HG03045 (cell line): ENCODE results near the gene CNTN3.

ENCODE experiments used
- ATAC-seq: cut with Tn5 transposase; IDR thresholded peaks from one replicate; pipeline ENCODE4 v1.9.1; 2021; ENCODE audit warnings: mild to moderate bottlenecking, moderate library complexity; ENCODE audit not compliant: unreplicated experiment

CNTN3 gene

DNA sequence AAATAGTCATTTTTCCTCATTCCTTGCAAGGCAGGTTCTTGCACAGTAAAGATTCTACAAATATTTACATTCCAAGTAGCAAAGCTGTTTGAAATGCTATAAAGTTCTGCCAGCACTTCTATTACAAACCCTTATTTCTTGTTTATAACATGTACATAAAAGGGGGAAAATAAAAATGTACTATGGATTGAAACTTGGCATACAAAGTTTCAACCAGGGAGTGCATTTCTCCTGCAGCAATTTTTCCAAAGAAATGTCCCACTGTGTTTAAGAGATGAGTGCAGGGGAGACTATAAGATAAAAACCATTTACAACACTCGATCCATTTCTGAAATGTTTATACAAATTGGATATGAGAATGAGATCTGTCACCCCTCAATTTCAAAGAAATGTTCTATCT is 3.3 kb downstream of the CNTN3 start:
- ATAC-seq: no peak

DNA sequence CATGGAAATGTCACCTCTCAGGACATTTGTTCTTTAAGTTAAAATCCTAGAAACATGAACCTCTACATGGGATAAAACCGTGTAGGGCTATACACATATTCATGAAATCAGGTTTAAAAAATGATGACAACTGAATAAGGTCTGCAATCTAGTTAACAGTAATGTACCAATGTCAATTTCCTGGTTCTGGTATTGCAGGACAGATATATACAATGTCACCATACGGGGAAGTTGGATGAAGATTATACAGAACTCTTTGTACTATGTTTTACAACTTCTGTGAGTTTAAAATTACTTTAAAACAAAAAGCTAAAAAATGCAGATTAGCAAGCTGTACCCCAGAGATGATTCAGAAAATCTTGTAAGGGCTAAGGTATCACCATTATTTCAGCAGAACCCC is 6.7 kb downstream of the CNTN3 start:
- ATAC-seq: no peak

DNA sequence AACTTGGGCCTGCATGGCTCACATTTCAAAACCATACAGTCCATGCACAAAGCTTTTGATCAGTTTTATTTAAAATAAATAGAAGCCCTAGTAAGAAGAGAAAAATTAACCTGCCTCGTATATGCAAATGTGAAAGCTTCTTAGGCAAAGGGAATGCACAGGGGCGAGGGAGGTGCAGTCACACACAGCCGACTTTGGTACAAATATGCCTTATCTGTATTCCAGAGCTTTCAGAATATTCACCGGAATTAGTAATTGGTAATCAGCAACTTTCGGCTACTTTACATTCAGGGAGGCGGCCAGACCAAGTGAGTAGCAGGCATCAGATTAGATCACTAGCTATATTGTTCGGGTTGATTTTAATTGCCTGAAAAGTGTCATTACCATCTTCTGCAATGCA is 7.5 kb downstream of the CNTN3 start:
- ATAC-seq: no peak

DNA sequence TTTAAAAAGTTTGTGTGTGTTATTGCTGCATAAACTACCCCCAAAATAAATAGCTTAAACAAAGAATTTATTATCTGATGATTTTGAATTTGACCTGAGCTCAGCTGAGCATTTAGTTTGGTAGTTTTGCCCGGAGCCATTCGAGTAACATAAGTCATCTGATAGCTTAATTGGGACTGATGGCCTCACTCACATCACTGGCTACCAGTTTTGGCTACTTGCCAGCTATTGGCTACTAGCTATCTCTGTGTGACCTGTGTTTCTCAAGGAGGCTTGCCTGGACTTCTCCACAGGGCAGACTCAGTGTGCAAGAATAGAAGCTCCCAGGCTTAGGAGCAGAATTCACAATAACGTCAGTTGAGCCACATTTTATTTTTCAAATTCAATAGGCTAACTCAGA is 9.0 kb downstream of the CNTN3 start:
- no peak for ATAC-seq

DNA sequence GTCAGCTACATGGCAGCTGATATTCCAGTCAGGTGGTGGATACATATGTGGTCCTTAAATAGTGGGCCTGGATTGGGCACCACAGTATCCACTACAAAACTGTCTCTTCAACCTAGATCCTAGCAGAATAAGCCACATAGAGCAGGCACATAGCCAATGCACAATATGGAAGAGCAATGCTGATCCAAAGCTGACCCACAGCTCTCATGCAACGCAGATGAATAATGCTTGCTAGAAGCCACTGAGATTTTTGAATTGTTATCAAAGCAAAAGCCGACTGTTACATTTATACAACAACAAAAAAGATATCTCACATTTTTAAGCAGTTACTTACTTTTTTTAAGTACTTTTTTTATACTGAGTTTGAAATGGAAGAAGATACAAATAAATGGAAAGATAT is 11.2 kb downstream of the CNTN3 start:
- no peak for ATAC-seq

DNA sequence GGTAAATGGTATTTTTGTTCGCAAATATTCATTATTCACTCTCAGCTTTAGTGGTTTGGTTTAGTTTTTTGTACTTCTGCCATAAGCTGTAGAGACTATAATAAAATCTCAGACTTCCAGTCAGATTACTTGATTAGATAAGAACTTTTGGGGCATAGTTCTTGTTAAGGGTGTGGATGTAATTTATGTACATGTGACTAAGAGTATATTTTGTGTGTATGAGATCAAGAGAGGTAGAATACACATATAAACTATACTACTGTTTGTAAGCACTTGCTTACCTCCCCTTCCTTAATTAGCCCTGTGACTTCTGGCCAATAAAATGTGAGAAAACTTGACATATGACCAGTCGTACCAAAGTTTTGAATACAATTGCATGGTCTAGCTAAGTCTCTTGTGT is 12.0 kb downstream of the CNTN3 start:
- no peak for ATAC-seq

DNA sequence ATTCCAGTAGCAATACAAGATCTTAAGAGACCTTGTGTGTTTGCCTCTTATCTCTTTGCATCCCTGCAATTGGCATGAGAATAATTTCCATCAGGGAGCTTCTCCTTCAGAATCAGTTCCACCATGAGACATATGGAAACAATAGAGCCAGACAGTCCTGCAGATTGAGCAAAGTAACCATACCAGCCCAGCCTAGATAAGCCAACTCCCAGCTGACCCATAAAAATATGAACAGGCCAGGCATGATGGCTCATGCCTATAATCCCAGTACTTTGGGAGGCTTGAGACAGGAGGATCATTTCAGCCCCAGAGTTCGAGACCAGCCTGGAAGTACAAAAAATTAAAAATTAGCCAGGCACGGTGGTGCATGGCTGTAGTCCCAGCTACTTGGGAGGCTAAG is 12.7 kb downstream of the CNTN3 start:
- no peak for ATAC-seq

DNA sequence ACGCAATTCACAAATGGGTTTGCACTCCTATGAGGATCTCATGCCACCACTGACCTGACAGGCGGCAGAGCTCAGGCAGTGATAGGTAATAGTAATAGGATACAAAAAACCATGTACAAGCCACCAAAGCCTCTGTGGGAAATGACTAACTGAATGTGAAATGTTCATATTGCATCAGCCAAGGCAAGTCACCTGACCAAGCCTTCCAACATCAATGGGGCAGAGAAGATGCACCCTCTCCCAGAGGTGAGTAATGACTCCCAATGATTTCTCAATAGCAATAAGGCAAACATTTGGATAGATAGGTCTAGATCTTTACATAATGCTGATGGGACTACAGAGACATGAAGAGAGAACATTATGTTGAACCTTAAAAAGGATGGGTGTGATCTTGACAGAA is 14.9 kb downstream of the CNTN3 start:
- no peak for ATAC-seq

DNA sequence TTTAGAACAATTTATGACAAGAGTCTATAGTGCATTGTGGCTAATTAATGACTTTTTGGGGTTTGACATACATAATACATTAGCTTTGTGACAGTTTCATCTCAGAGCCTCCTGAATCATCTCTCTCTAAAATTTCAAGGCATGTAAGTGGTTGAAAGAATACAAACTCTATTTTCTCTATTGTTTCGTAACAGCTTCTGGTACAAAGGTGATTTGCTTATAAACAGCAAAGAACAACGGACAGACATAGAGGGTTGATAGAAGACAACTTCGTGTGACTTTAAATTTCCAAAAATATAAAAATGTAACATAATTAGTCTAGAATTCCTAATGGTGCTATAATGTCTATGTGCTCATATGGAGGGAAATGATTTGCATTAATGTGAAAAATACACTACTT is 21.3 kb downstream of the CNTN3 start:
- ATAC-seq: no peak

DNA sequence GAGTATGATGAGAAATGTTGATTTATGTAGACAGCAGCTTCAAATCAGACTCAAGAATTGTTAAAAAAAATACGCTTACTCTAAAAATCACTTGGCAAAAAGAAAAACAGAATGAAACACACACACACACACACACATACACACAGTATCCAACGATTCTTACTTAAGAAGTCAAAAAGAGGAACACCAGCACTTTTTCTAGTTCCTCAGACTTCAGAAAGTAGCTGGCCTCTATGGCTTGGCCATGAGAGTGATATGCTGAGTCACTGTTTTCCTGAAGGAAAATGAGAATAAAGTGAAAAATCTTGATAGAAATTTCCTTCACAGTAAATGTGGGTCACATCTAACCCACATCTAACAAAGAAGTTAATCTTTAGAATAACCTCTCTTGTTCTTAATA is 22.1 kb downstream of the CNTN3 start:
- no peak for ATAC-seq

DNA sequence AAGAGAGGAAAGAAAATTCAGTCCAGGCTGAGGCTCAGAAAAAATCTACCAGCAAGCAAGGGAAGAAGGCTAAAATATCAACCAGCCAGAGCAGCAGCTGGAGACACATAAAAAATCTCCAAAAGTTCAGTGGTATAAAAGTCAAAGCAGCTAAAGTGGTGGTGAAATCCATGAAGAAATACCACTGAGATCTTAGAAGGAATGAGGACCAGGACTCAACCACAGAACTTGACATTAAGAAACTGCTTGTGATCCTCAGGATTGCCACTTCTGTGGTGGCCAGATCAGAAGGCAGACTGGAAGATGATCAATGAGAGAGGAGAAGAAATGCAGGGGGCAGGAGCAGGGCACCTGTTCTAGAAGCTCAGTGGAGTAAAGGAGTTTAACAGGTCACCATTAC is 22.5 kb downstream of the CNTN3 start:
- ATAC-seq: no peak

DNA sequence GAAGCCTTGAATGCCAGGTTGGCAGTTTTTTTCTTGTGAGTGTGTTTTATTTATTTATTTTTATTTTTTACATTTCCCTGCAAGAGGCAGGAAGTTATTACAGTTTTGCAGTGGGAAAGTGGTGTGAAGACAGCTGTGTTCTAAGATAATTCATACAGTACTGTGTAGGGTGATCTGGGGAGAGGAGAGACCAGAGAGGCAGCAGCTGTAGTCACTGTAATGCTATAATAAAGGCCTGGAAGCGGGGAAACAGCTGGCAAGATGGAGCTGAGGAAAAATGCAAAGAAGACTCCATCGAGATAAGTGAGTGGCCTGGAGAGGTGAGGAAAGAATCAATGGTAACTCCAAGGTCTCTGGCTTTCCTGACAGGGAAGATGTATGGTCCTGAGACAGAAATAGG is 23.1 kb downstream of the CNTN3 start:
- no peak for ATAC-seq

DNA sequence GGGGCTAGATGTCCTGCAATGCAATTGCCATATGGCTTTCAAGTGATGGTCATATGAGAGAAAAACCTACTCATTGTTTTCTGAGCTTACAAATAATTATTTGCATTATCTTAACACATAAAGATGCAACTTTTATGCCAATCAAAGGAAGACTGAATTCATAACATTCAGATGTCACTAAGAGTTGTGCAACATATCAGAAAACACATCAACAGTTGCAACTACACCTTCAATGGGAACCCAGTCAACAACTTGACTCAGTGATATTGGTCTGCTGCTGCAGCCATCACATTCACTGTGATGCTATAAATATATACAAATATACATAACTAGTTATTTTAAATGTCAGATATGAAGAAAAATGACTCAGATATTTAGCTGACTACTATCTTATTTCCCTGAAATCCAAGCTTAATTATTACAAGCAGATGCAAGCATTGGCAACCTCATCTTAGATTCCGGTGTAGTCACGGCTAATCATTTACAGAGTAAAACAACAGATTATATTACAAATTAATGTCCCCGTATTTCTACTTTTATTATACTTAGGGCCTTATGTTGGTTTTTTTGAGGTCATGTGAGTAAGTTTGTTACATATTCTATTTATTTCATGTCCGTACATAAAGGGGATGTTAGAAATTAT is 23.7 kb downstream of the CNTN3 start:
- no peak for ATAC-seq

DNA sequence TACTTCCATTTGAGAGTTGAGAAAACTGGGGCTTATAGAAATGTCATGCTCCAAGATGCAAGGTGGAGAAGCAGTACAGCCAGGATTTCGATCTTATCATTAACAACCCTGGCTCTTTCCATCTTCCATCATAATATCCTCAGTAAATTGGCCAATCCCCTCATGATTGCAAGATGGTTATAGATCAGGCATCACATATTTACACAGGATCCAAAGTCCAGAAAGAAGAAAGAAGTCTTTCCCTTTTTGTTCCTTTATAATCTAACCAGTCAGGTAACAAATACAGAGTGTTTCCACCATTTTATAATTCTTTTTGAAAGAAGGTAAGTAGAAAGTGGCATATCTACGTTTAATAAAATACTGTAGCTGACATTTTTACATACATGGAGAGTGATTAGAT is 29.7 kb downstream of the CNTN3 start:
- no peak for ATAC-seq

DNA sequence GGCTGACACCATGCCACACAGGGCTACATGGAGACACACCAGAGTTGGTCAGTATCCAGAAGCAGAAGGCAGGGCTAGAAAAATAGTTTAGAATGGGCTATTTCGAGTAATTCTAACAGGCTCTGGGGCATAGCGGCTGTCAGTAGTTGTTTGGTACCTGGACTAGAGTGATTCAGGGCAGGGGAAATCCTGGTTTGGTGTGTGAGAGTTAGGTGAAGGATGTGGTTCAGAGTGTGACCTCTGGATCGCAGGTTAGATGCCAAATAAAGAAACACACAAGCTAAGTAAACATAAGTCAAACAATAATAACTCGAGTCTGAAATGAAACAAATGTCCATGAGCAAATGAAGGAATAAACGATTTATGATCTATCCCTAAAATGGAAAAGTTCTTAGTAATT is 31.5 kb downstream of the CNTN3 start:
- ATAC-seq: no peak

DNA sequence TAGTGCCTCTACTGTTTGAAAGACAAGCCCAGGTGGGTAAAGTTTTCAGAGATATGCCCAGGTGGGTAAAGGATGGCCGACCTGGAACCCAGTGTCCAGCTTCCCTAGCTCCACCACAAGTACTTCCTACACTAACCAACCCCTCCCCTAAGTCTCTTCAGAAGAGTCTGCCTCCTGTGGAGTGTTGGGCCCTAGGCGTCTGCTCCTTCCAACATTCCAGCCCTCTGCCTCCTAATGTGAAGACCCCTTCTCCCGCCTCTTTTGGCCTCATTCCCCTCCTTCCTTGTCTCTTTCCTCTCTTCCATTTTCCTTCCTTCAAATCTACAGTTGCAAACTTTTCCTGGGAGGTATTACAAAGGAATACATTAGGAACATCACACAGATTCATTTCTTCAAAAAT is 38.6 kb downstream of the CNTN3 start:
- ATAC-seq: no peak

DNA sequence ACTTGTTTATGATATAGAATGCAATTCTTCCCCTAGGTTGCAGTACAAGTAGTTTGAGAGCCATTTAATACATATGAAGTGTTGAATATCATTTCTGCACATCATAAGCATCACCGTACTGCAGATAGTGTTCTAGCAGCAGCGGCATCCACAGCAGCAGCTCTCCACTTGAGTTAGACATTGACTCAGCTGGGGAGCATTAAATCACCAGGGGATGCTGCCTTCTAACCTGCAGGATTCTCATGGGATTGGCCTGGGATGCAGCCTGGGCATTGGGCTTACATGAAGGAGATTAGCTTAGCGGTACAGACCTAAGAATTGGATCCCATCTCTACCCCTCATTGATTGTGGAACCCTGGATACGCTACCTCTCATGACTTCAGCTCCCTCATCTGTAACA is 43.3 kb downstream of the CNTN3 start:
- no peak for ATAC-seq
